Measurements from ENCODE around the gene GPR141. TPM values are rescaled to one million over a fixed set of nuclear protein-coding genes. Genes with fewer than 3 reads are reported as not detected.

GPR141 gene
- total RNA-seq, 1 experiment from 2014 or later: not detected

GRCh38 chr7:37705976-37706375 is 22.4 kb downstream of the GPR141 start:
- H3K4me1 ChIP-seq: no peaks in the 10 kb centered on the region

GRCh38 chr7:37706804-37707203 is 23.2 kb downstream of the GPR141 start:
- no peaks in the 10 kb centered on the region for H3K9me3 ChIP-seq
- H3K4me1 Mint-ChIP-seq (ENCODE audit: low read depth, unreplicated experiment): no peaks in the 10 kb centered on the region
- CTCF ChIA-PET: no interaction called here
- no peaks in the 10 kb centered on the region for H3K36me3 Mint-ChIP-seq (ENCODE audit: insufficient read depth, unreplicated experiment)
- no TSS peak for BruUV-seq (replicated peaks)
- H3K4me3 ChIP-seq (ENCODE audit: low read depth, low read length): no peak overlapping the region
- no peak for DNase-seq
- peaks cover 3% of the 10 kb centered on the region for H3K27me3 Mint-ChIP-seq (ENCODE audit: insufficient read depth, unreplicated experiment)
- H3K27me3 ChIP-seq (replicated peaks; ENCODE audit: control insufficient read depth, insufficient read depth, low read length): no peaks in the 10 kb centered on the region
- intact Hi-C loops (cut with micrococcal nuclease; ENCODE audit: unreplicated experiment): no loop called here
- POLR2A ChIA-PET: no interaction called here
- no peaks in the 10 kb centered on the region for H3K36me3 ChIP-seq (ENCODE audit: control insufficient read depth, insufficient read depth, low read length)
- H3K27ac Mint-ChIP-seq (ENCODE audit: unreplicated experiment): no peak overlapping the region
- H3K4me3 Mint-ChIP-seq (ENCODE audit: unreplicated experiment): no peak overlapping the region
- H3K9me3 Mint-ChIP-seq (ENCODE audit: unreplicated experiment): no peaks in the 10 kb centered on the region
- TF ChIP-seq CTCF (IDR thresholded peaks at IDR 0.05; ENCODE audit: insufficient read depth in 1 of 2, low read depth in 1 of 2, low read length in 1 of 2, severe bottlenecking in 1 of 2, unreplicated experiment in 1 of 2): no peak
- no peaks in the 10 kb centered on the region for H3K4me1 ChIP-seq

More at GRCh38 chr7:37705976-37706375, 22.4 kb downstream of the GPR141 start:
- CTCF ChIA-PET: no interaction called here
- no TSS peak for BruUV-seq (replicated peaks)
- intact Hi-C loops (cut with micrococcal nuclease; ENCODE audit: unreplicated experiment): no loop called here
- DNase-seq: no peak
- POLR2A ChIA-PET: no interaction called here
- no peaks in the 10 kb centered on the region for H3K4me1 Mint-ChIP-seq (ENCODE audit: low read depth, unreplicated experiment)
- no peaks in the 10 kb centered on the region for H3K27me3 ChIP-seq (replicated peaks; ENCODE audit: control insufficient read depth, insufficient read depth, low read length)
- no peak overlapping the region for H3K4me3 Mint-ChIP-seq (ENCODE audit: unreplicated experiment)
- TF ChIP-seq CTCF (IDR thresholded peaks at IDR 0.05; ENCODE audit: insufficient read depth in 1 of 2, low read depth in 1 of 2, low read length in 1 of 2, severe bottlenecking in 1 of 2, unreplicated experiment in 1 of 2): no peak
- no peak overlapping the region for H3K4me3 ChIP-seq (ENCODE audit: low read depth, low read length)
- H3K36me3 Mint-ChIP-seq (ENCODE audit: insufficient read depth, unreplicated experiment): no peaks in the 10 kb centered on the region
- H3K9me3 Mint-ChIP-seq (ENCODE audit: unreplicated experiment): no peaks in the 10 kb centered on the region
- no peaks in the 10 kb centered on the region for H3K9me3 ChIP-seq
- no peak overlapping the region for H3K27ac Mint-ChIP-seq (ENCODE audit: unreplicated experiment)
- H3K36me3 ChIP-seq (ENCODE audit: control insufficient read depth, insufficient read depth, low read length): no peaks in the 10 kb centered on the region
- peaks cover 3% of the 10 kb centered on the region for H3K27me3 Mint-ChIP-seq (ENCODE audit: insufficient read depth, unreplicated experiment)

- CTCF ChIA-PET: no interaction called here
- Mint-ChIP-seq H3K36me3 (ENCODE audit: insufficient read depth, unreplicated experiment) (no peaks in the 10 kb centered on the region), H3K27me3 (ENCODE audit: insufficient read depth, unreplicated experiment) (no peaks in the 10 kb centered on the region), H3K4me3 (ENCODE audit: unreplicated experiment) (no peak overlapping the region), H3K9me3 (ENCODE audit: unreplicated experiment) (no peaks in the 10 kb centered on the region), H3K4me1 (ENCODE audit: low read depth, unreplicated experiment) (no peaks in the 10 kb centered on the region), H3K27ac (ENCODE audit: unreplicated experiment) (no peak overlapping the region)
- Histone ChIP-seq H3K36me3 (ENCODE audit: control insufficient read depth, insufficient read depth, low read length) (no peaks in the 10 kb centered on the region), H3K27me3 (replicated peaks; ENCODE audit: control insufficient read depth, insufficient read depth, low read length) (no peaks in the 10 kb centered on the region), H3K9me3 (no peaks in the 10 kb centered on the region), H3K4me3 (ENCODE audit: low read depth, low read length) (no peak overlapping the region), H3K4me1 (no peaks in the 10 kb centered on the region)
- no peak for TF ChIP-seq CTCF (IDR thresholded peaks at IDR 0.05; ENCODE audit: insufficient read depth in 1 of 2, low read depth in 1 of 2, low read length in 1 of 2, severe bottlenecking in 1 of 2, unreplicated experiment in 1 of 2)
- intact Hi-C loops (cut with micrococcal nuclease; ENCODE audit: unreplicated experiment): no loop called here
- no peak for DNase-seq
- POLR2A ChIA-PET: no interaction called here
- BruUV-seq (replicated peaks): no TSS peak
Measured at GRCh38 chr7:37707754-37708485, 24.4 kb downstream of the GPR141 start.
